ENCODE data around the gene C12orf42.

Gene C12orf42

DNA sequence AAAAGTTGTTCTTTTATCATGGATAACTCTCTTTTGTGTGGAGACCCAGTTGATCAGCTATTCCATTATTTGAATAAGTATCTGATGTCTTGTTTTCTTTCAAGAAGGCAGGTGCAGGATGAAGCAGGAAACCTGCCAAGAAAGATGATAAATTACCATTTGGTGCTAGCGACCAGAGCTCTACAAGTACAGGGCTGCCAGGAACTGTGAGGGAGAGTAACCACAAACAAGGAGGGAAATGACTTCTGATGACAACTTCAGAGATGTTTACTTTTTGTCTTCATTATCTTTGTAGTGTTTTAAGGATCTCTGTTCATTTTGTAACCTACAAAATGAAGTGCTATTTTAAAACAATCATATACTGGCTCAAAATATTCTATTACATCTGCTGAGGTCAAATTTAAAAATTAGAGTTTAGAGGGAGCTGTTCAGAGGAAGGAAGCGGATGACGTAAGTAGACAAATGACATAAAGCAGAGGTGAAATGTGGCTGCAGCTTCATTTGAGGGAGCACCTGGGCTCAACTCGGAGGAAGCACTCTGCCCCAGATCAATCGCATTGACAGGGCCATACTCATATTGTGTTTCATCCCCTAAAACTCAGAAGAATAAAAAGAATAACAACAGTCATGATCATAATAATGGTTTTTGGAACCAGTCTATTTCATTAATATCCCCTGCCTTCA is 226.8 kb downstream of the C12orf42 start:
- DNase-seq (ENCODE audit: low spot score) = no peak

DNA sequence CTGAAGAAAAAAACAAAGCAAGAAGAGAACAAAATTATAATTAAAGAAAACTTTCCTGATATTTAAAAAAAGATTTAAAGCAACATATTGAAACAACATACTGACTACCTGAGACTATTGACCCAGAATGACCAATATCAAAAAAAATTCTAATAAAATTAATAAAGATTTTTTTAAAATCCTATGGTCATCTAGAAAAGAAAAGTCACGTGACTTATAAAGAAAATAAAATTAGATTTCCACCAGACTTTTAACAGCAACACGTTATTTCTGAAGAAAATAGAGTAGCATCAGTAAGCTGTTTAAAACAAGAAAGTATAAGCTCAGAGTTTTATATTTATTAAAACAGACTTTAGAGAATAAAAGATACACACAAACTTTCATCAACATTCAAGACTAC is 238.0 kb downstream of the C12orf42 start:
- no peak for DNase-seq (ENCODE audit: low spot score)
